ENCODE measurements around the gene SPEN. TPM values are rescaled to one million over a fixed set of nuclear protein-coding genes. Genes with fewer than 3 reads are reported as not detected.

SPEN gene
- total and polyA plus RNA-seq, 2 of the 13 experiments (the other 11 are each of a cell fraction or from before 2014, with no cell fraction given), result 4.8 to 14.0 TPM

- TF ChIP-seq ZNF503 (CRISPR knock-in tag; IDR thresholded peaks at IDR 0.05) (0 out of 2 replicates have a peak, but pooled peaks have one; percentile 26), SALL1 (CRISPR knock-in tag; IDR thresholded peaks at IDR 0.05) (peak; percentile 91), SIN3A (IDR thresholded peaks at IDR 0.05; ENCODE audit: borderline replicate concordance, low read depth, low read length) (peak; percentile 60; the same call in 1 of the 2 replicates), ZBED4 (CRISPR knock-in tag; IDR thresholded peaks at IDR 0.05; ENCODE audit: borderline replicate concordance) (no peak), ZNF746 (CRISPR knock-in tag; IDR thresholded peaks at IDR 0.05) (peak; percentile 67; the same call in 1 of the 2 replicates), ZNF614 (CRISPR knock-in tag; IDR thresholded peaks at IDR 0.05; ENCODE audit: borderline replicate concordance) (peak; percentile 51; the same call in 1 of the 2 replicates), SKIL (CRISPR knock-in tag; IDR thresholded peaks at IDR 0.05; ENCODE audit: borderline replicate concordance) (peak; percentile 85), BRF2 (CRISPR knock-in tag; IDR thresholded peaks at IDR 0.05) (0 out of 2 replicates have a peak, but pooled peaks have one; percentile 15), E2F5 (CRISPR knock-in tag; conservative IDR thresholded peaks at IDR 0.05) (no peak), TBX2 (CRISPR knock-in tag; IDR thresholded peaks at IDR 0.05; ENCODE audit: borderline replicate concordance) (peak; percentile 79; the same call in 1 of the 2 replicates), MTA1 (CRISPR knock-in tag; IDR thresholded peaks at IDR 0.05; ENCODE audit: borderline replicate concordance) (peak; percentile 70; the same call in 1 of the 2 replicates), PLRG1 (conservative IDR thresholded peaks at IDR 0.05) (no peak), MNT (IDR thresholded peaks at IDR 0.05) (peak; percentile 37), NFKB2 (CRISPR knock-in tag; IDR thresholded peaks at IDR 0.05; ENCODE audit: borderline replicate concordance) (peak; percentile 30; the same call in 1 of the 2 replicates), NONO (IDR thresholded peaks at IDR 0.05) (no peak), NONO (CRISPR knock-in tag; conservative IDR thresholded peaks at IDR 0.05) (peak; percentile 79)
Measured at GRCh38 chr1:15848929-15849774, 1.6 kb downstream of the SPEN start (continued).
